Subcutaneous adipose tissue (tissue), 4 donors: ENCODE measurements around the gene ISG20L2. TPM values are rescaled to one million over a fixed set of nuclear protein-coding genes. Genes with fewer than 3 reads are reported as not detected.

ENCODE experiments used
- CTCF ChIP-seq: fragments of 450-650 bp; IDR thresholded peaks from one replicate; pipeline ENCODE4 v1.5.1; 2016; ENCODE audit warnings: low read depth, mild to moderate bottlenecking, control low read depth, antibody characterized with exemption, moderate library complexity
- total RNA-seq, 4 donors: library from RNA; depleted of rRNA; stranded (reverse); fragments of >200 nt; gene quantifications; one replicate each; pipeline ENCODE4 v1.1.0, GENCODE V29; 2016

The ISG20L2 gene
- total RNA-seq, 4 donors from 2014 or later, result 10.9 to 21.5 (median 13.5) TPM

GRCh38 chr1:156676820-156677615, 51.5 kb downstream of the ISG20L2 start, which contains the start of gene NES:
TSS of gene NES (minus strand) at chr1:156677407. CDS start at chr1:156677264, 143 bp downstream.
- no peak for TF ChIP-seq CTCF

GRCh38 chr1:156676114-156676819, 52.3 kb downstream of the ISG20L2 start:
- TF ChIP-seq CTCF, result no peak

GRCh38 chr1:156675210-156676113, 53.1 kb downstream of the ISG20L2 start:
- TF ChIP-seq CTCF, result no peak

- TF ChIP-seq CTCF, result no peak
Observed at GRCh38 chr1:156673387-156674121, 55.0 kb downstream of the ISG20L2 start.

Other genes with a start within 250 kb of the ISG20L2 start
- gene MEF2D, start 228.0 kb downstream of the ISG20L2 start, total RNA-seq, result 10 to 100 TPM; 18.9 to 46.5 (median 24.8) TPM
- gene IQGAP3, start 156.2 kb downstream of the ISG20L2 start, total RNA-seq, result 1 to 10 TPM in 2 of 4 donors, under 1 TPM in 1, not detected in 1; 0.57 to 2.5 (median 2.0) TPM
- not detected for gene TTC24, start 149.0 kb downstream of the ISG20L2 start, total RNA-seq
- 10 to 100 TPM; 45.8 to 61.1 (median 49.7) TPM for gene NAXE, start 137.0 kb downstream of the ISG20L2 start, total RNA-seq
- gene GPATCH4, start 127.3 kb downstream of the ISG20L2 start, total RNA-seq, result 10 to 100 TPM; 10.7 to 35.1 (median 21.4) TPM
- gene HAPLN2, start 109.4 kb downstream of the ISG20L2 start, total RNA-seq, result 1 to 10 TPM in 2 of 4 donors, not detected in 2; 1.5 to 1.7 TPM
- gene BCAN, start 86.6 kb downstream of the ISG20L2 start, total RNA-seq, result not detected
- 10 to 100 TPM in 3 of 4 donors, 1 to 10 TPM in 1; 7.8 to 28.8 (median 13.5) TPM for gene NES, start 51.4 kb downstream of the ISG20L2 start, total RNA-seq
- gene CRABP2, start 23.2 kb downstream of the ISG20L2 start, total RNA-seq, result 10 to 100 TPM in 1 of 4 donors, 1 to 10 TPM in 3; 2.4 to 16.5 (median 4.0) TPM
- gene METTL25B, start 297 bp downstream of the ISG20L2 start, total RNA-seq, result 10 to 100 TPM; 20.5 to 29.2 (median 23.0) TPM
- 10 to 100 TPM; 53.0 to 84.5 (median 74.0) TPM for gene MRPL24, start 12.3 kb upstream of the ISG20L2 start, total RNA-seq
- gene HDGF, start 22.9 kb upstream of the ISG20L2 start, total RNA-seq, result 100 to 1,000 TPM in 3 of 4 donors, 10 to 100 TPM in 1; 86.5 to 126 (median 113) TPM
- gene PRCC, start 38.8 kb upstream of the ISG20L2 start, total RNA-seq, result 10 to 100 TPM; 19.7 to 27.3 (median 21.3) TPM
- 1 to 10 TPM in 1 of 4 donors, under 1 TPM in 3; 0.34 to 1.1 (median 0.71) TPM for gene SH2D2A, start 88.1 kb upstream of the ISG20L2 start, total RNA-seq
- not detected for gene INSRR, start 130.4 kb upstream of the ISG20L2 start, total RNA-seq
- gene NTRK1, start 132.1 kb upstream of the ISG20L2 start, total RNA-seq, result under 1 TPM in 2 of 4 donors, not detected in 2; 0.49 to 0.85 TPM
- gene PEAR1, start 165.0 kb upstream of the ISG20L2 start, total RNA-seq, result 10 to 100 TPM in 2 of 4 donors, 1 to 10 TPM in 2; 5.9 to 40.9 (median 8.7) TPM
- under 1 TPM in 1 of 4 donors, not detected in 3; 0.94 TPM for gene LRRC71, start 191.9 kb upstream of the ISG20L2 start, total RNA-seq